Smooth muscle cell (in vitro differentiated cells): ENCODE data around the gene DUSP18. TPM values are rescaled to one million over a fixed set of nuclear protein-coding genes. Genes with fewer than 3 reads are reported as not detected.

ENCODE experiments used
- DNase-seq: peaks from one replicate; lab custom pipeline; 2025; ENCODE audit not compliant: unreplicated experiment; lab: John Stamatoyannopoulos, UW
- H2AFZ ChIP-seq: fragments of 200-600 bp; sonication (generic); 2 replicates; pipeline ENCODE4 v1.6.0; 2016; ENCODE audit warnings: antibody characterized with exemption, low read depth, mild to moderate bottlenecking
- H3F3A ChIP-seq: fragments of 200-600 bp; sonication (generic); 2 replicates; pipeline ENCODE4 v1.6.0; 2017; ENCODE audit warnings: antibody characterized with exemption, low read depth
- H3K27ac ChIP-seq: fragments of 200-600 bp; sonication (generic); 2 replicates; pipeline ENCODE4 v1.5.1; 2016; ENCODE audit warnings: low read depth, mild to moderate bottlenecking
- H3K27me3 ChIP-seq: fragments of 200-600 bp; sonication (generic); 2 replicates; pipeline ENCODE4 v1.6.1; 2016; ENCODE audit warnings: low read depth, mild to moderate bottlenecking
- H3K36me3 ChIP-seq: fragments of 200-600 bp; sonication (generic); 2 replicates; pipeline ENCODE4 v1.5.1; 2016; ENCODE audit warnings: low read depth
- H3K4me1 ChIP-seq: fragments of 200-600 bp; sonication (generic); 2 replicates; pipeline ENCODE4 v1.5.1; 2016; ENCODE audit warnings: low read depth
- H3K4me2 ChIP-seq: fragments of 200-600 bp; sonication (generic); 2 replicates; pipeline ENCODE4 v1.6.0; 2016; ENCODE audit warnings: mild to moderate bottlenecking
- H3K4me3 ChIP-seq: fragments of 200-600 bp; sonication (generic); 2 replicates; pipeline ENCODE4 v1.5.1; 2016; ENCODE audit warnings: mild to moderate bottlenecking
- H3K79me2 ChIP-seq: fragments of 200-600 bp; sonication (generic); 2 replicates; pipeline ENCODE4 v1.6.0; 2016; ENCODE audit warnings: low read depth, mild to moderate bottlenecking
- H3K9ac ChIP-seq: fragments of 200-600 bp; sonication (generic); 2 replicates; pipeline ENCODE4 v1.6.0; 2016; ENCODE audit warnings: low read depth
- H3K9me3 ChIP-seq: fragments of 200-600 bp; sonication (generic); replicated peaks from 2 replicates; pipeline ENCODE4 v1.5.1; 2016; ENCODE audit warnings: low read depth
- H4K20me1 ChIP-seq: fragments of 200-600 bp; sonication (generic); 2 replicates; pipeline ENCODE4 v1.6.0; 2016; ENCODE audit warnings: low read depth
- WGBS: methylation state at CpG from one replicate; pipeline ENCODE4 v1.1.7; 2016; ENCODE audit warnings: low lambda C conversion rate; 5-methylcytosine and 5-hydroxymethylcytosine counted together
- polyA plus RNA-seq: library from polyadenylated mRNA; unstranded; fragments of >200 nt; fragmentation: Nextera tagmentation; extraction: Ambion mirVana; gene quantifications from 2 replicates; pipeline ENCODE4 v1.2.1, GENCODE V29; 2016
- total RNA-seq: library from RNA; depleted of rRNA; stranded (reverse); fragments of >200 nt; gene quantifications from 2 replicates; pipeline ENCODE4 v1.2.3, GENCODE V29; 2014
- TF ChIP-seq, protein P1 (sequence below): fragments of 200-600 bp; sonication (generic); IDR thresholded peaks from 2 replicates; pipeline ENCODE4 v1.5.1; 2017; ENCODE audit warnings: borderline replicate concordance, mild to moderate bottlenecking, antibody characterized with exemption; ENCODE audit not compliant: insufficient read depth, poor library complexity, severe bottlenecking

The DUSP18 gene
- total and polyA plus RNA-seq, 2 experiments from 2014 or later, result 8.1 to 8.9 TPM

DNA sequence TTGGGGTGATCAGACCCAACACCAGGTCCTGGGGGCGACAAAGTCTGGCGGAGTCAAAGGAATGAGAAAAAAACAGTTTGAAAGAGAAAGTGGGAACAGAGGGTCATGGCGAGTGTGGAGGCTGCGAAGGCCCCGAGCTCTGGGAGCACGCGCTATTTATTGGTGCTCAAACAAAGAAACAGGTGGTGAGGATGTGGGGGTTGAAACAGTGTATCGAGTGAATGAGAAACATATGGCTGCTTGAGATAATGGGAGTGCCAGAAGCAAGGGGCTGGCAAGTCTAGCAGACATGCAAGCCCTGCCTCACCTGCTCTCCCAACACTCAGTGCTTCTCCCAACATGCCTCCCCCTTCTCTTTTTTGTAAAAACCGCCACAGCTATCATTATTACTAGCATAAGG, 7.8 kb upstream of the DUSP18 start:
- Histone ChIP-seq H4K20me1 (no peaks in the 10 kb centered on the region), H3K4me1 (peaks cover 5% of the 10 kb centered on the region), H3K27me3 (peaks cover 29% of the 10 kb centered on the region), H3K79me2 (no peaks in the 10 kb centered on the region), H3K27ac (no peak overlapping the region), H3K9ac (no peak overlapping the region), H3K4me2 (no peak overlapping the region), H3K9me3 (no peaks in the 10 kb centered on the region), H3F3A (no peaks in the 10 kb centered on the region), H3K4me3 (no peak overlapping the region), H2AFZ (no peak overlapping the region), H3K36me3 (no peaks in the 10 kb centered on the region)
- TF ChIP-seq, protein P1, sequence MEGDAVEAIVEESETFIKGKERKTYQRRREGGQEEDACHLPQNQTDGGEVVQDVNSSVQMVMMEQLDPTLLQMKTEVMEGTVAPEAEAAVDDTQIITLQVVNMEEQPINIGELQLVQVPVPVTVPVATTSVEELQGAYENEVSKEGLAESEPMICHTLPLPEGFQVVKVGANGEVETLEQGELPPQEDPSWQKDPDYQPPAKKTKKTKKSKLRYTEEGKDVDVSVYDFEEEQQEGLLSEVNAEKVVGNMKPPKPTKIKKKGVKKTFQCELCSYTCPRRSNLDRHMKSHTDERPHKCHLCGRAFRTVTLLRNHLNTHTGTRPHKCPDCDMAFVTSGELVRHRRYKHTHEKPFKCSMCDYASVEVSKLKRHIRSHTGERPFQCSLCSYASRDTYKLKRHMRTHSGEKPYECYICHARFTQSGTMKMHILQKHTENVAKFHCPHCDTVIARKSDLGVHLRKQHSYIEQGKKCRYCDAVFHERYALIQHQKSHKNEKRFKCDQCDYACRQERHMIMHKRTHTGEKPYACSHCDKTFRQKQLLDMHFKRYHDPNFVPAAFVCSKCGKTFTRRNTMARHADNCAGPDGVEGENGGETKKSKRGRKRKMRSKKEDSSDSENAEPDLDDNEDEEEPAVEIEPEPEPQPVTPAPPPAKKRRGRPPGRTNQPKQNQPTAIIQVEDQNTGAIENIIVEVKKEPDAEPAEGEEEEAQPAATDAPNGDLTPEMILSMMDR, result no peak
- DNase-seq, result no peak
- WGBS, result 92% methylated on average over 9 of the region's 9 CpGs

DNA sequence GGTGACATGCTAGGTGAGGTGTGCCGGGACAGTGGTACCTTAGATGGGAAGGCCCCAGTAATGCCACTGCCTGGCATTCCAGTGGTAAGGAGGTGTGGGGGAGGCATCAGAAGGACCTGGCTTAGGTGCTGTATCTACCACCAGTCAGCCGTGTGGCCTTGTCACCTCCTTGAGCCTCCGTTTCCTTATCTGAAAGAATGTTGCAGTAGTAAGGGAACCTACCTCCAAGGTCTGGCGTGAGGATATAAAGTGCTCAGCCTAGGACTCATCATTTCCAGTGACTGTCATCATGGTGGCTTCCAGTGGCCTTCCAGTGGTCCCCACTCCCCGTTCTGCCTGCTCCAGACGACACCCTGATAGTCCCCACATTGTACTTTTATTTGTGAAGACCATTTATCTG, 6.8 kb upstream of the DUSP18 start:
- H2AFZ ChIP-seq, result no peak overlapping the region
- peaks cover 29% of the 10 kb centered on the region for H3K27me3 ChIP-seq
- H3F3A ChIP-seq, result no peaks in the 10 kb centered on the region
- H4K20me1 ChIP-seq, result no peaks in the 10 kb centered on the region
- H3K4me3 ChIP-seq, result no peak overlapping the region
- no peak overlapping the region for H3K9ac ChIP-seq
- WGBS, result 92% methylated on average over 6 of the region's 6 CpGs
- H3K79me2 ChIP-seq, result no peaks in the 10 kb centered on the region
- H3K9me3 ChIP-seq, result no peaks in the 10 kb centered on the region
- peaks cover 5% of the 10 kb centered on the region for H3K4me1 ChIP-seq
- H3K4me2 ChIP-seq, result no peak overlapping the region
- no peak for DNase-seq
- H3K27ac ChIP-seq, result no peak overlapping the region
- TF ChIP-seq, protein P1, result no peak
- H3K36me3 ChIP-seq, result no peaks in the 10 kb centered on the region

DNA sequence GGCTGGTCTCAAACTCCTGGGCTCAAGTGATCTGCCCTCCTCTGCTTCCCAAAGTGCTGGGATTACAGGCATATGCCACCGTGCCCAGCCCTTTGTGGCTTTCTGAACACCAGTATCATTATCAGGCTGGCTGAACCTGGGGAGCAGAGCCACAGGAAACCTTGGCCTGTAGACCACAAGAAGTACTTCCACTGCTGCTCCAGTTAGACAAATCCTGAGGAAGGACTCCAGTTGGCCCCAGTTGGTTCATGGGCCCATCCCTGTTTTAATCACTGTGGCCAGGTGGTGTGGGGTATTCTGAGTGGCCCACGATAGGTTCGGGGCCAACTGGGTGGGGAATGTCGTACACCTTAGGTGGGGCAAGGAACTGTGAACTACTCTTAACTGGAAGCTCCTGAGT, 5.5 kb upstream of the DUSP18 start:
- peaks cover 4% of the 10 kb centered on the region for H3K4me1 ChIP-seq
- 92% methylated on average over 4 of the region's 4 CpGs for WGBS
- DNase-seq, result no peak
- H4K20me1 ChIP-seq, result no peaks in the 10 kb centered on the region
- no peak overlapping the region for H3K4me3 ChIP-seq
- H3K79me2 ChIP-seq, result no peaks in the 10 kb centered on the region
- H3K4me2 ChIP-seq, result no peak overlapping the region
- H3K27ac ChIP-seq, result no peak overlapping the region
- H3K27me3 ChIP-seq, result peaks cover 17% of the 10 kb centered on the region
- H3K9me3 ChIP-seq, result no peaks in the 10 kb centered on the region
- H3F3A ChIP-seq, result no peaks in the 10 kb centered on the region
- no peaks in the 10 kb centered on the region for H3K36me3 ChIP-seq
- H2AFZ ChIP-seq, result no peak overlapping the region
- TF ChIP-seq, protein P1, result no peak
- H3K9ac ChIP-seq, result no peak overlapping the region

DNA sequence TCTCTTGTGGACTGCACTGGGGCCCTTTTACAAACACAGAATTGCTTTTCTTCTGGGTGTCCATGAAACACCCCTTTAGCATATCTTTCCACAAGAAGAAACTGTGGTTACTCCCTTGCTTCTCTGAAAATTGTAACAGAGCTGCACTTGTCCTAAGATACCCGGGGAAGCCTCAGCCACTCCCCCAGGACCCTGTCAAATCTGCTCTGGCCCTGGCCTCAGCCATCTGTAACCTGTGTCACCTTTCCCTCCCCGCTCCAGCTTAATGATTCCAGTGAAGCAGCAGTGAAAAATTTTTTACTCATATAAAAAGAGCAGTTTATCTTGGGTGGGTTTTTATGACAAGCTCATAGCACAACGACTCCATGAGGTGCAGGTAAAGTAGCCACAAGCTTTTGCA, 3.4 kb upstream of the DUSP18 start:
- no peaks in the 10 kb centered on the region for H3K79me2 ChIP-seq
- peaks cover under 1% of the 10 kb centered on the region for H3K27me3 ChIP-seq
- DNase-seq, result no peak
- H4K20me1 ChIP-seq, result no peaks in the 10 kb centered on the region
- TF ChIP-seq, protein P1, result no peak
- no peak overlapping the region for H3K27ac ChIP-seq
- peaks cover 11% of the 10 kb centered on the region for H3K4me1 ChIP-seq
- no peak overlapping the region for H3K4me3 ChIP-seq
- H3K36me3 ChIP-seq, result no peaks in the 10 kb centered on the region
- H3K4me2 ChIP-seq, result no peak overlapping the region
- no peak overlapping the region for H2AFZ ChIP-seq
- 90% methylated on average over 3 of the region's 3 CpGs for WGBS
- H3F3A ChIP-seq, result no peaks in the 10 kb centered on the region
- no peak overlapping the region for H3K9ac ChIP-seq
- no peaks in the 10 kb centered on the region for H3K9me3 ChIP-seq
